Effector CD4-positive, alpha-beta T cell (primary cell): Measurements from ENCODE around the gene ATP2B2.

Experiments used
- DNase-seq: peaks from one replicate; pipeline ENCODE4 v3.0.0-alpha.2; 2020

Gene ATP2B2

DNA sequence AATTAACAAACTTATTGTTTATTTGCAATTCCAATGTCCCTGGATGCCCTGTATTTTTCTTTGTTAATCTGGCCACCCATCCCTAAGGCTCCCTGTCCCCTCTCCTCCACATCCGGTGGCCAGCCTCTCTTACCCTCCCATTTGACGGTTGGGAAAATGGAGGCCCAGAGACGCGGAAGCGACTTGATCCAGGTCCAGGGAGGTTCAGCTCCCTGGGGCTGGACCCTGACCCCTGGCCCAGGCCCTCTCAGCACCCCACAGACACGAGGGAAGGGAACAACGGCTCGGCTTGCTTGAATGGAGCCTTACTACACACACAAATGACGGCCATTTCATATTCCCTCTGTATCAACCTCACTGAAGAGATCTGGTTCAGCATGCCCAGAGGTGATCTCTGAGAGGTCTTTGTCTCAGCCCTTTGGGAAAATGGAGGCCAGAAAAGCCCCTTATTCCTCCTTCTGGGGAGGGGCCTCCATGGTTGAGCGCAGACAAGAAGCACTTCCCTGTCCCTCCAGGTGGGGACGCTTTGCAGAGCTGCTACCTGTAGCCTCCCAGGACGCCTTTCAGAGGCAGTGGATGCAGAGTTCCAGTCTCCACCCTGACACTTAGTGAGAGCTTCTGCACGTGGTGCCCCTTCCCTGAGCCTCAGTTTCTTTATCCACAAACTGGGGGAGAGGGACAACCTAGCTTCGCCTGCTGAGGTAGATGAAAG lies 82.1 kb downstream of the ATP2B2 start:
- DNase-seq = no peak

GRCh38 chr3:10421996-10422395 lies 83.4 kb downstream of the ATP2B2 start:
- no peak for DNase-seq

GRCh38 chr3:10420745-10421475 lies 84.5 kb downstream of the ATP2B2 start:
- DNase-seq = no peak

- peak; percentile 3 for DNase-seq
These were observed 85.7 kb downstream of the ATP2B2 start for GRCh38 chr3:10419637-10420232.

DNA sequence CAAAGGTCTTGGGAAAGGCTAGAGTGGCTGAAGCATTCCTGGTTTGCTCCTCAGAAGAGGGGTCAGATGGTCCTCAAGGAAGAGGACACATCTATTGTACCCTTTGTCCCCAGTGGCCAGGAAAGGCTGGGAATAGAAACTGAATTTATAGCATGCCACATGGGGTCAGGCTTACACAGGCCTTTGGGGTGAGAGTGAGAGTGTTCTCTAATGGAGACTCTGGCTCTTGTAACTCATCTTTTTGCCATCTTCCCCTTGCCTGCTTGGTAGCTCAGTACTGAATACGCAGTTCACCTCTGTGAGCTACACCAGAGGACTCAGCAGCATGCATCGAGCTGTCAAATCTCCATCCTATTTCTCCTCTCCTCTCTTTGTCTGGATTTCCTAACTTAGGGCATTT lies 87.5 kb downstream of the ATP2B2 start:
- DNase-seq = no peak

DNA sequence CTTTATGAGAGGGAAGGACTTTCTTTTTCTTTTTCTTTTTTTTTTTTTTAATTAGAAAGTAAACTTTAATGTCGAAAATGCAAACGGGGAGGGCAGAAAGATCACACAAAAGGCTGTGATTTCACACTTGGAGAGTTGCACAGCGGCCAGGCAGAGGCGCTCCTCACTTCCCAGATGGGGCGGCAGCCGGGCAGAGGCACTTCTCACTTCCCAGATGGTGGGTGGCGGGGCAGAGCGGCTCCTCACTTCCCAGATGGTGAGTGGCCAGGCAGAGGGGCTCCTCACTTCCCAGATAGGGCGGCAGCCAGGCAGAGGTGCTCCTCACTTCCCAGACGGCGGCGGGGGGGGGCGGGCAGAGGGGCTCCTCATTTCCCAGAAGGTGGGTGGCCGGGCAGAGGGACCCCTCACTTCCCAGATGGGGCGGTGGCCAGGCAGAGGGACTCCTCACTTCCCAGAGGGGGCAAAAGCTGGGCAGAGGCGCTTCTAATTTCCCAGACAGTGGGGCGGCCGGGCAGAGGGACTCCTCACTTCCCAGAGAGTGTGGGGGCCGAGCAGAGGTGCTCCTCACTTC lies 88.6 kb downstream of the ATP2B2 start:
- DNase-seq = no peak

DNA sequence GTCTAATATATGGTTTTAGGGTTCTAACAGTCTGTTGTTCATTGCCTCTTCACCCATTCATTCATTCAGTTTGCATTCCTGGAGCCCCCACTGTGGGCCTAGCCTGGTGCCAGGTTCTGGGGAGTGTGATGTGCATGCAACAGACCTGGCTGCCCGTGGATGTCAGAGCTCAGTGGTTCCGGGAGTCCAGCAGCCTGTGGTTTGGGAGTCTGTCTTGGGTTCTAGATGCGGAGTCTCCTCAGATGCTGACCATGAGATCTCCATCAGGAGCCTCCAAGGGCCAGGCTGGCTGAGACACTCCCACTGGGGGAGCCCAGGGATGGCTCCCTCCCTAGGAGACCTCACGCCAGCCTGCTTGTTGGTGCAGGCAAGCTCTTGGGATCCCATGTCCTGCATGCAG lies 92.3 kb downstream of the ATP2B2 start:
- no peak for DNase-seq

DNA sequence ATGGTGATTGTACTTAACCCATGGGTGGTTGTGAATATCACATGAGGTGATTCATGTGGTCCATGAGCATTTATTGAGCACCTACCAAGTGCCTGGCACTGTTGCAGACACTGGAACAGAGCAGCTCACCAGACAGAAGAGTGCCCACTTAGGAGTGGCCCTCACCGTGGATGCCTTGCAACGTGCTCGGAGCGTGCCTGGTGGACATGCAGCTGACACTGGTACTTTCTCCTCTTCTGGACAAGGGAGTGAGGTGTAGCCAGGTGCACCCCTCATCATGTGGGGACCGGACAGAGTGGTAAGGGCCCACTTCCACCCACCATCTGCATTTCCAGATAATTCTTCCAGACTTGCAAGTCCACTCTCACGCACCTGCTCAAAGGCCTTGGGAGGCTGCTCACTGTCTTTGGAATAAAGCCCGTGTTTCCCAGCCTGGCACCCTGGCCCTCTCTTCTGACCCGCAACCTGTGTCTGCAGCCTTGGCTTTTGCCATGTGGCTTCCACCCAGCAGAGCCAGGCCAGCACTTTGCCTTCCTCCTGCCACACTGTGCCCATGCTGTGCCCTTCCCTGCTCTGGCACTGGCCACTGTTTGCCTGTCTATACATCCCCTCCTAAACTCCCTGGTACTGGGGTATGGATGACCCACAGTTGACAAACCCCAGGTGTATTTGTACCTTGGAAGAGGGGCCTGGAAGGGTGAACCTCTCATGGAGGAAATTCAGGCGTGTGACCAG lies 93.6 kb downstream of the ATP2B2 start:
- no peak for DNase-seq

GRCh38 chr3:10410383-10411002 lies 94.9 kb downstream of the ATP2B2 start:
- DNase-seq = no peak

GRCh38 chr3:10408680-10409079 lies 96.7 kb downstream of the ATP2B2 start:
- DNase-seq = no peak

DNA sequence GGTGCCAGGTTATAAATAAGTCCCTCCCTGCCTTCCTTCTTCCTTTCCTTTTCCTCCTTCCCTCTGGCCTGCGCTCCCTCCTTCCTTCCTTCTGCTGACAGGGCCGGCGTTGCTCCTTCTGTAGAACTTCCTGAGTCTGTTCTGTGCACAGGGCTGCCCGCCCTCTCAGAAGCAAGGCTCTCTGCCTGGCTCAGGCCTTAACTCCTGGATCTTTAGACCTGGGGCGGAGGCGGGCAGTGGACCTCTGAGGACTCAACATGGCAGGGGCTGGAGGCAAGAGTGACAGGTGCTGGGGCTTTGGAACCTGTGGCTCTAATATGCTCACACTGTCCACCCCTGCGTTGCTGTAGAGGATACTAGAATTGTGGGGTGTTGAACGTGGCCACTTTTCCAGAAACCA lies 98.0 kb downstream of the ATP2B2 start:
- no peak for DNase-seq

DNA sequence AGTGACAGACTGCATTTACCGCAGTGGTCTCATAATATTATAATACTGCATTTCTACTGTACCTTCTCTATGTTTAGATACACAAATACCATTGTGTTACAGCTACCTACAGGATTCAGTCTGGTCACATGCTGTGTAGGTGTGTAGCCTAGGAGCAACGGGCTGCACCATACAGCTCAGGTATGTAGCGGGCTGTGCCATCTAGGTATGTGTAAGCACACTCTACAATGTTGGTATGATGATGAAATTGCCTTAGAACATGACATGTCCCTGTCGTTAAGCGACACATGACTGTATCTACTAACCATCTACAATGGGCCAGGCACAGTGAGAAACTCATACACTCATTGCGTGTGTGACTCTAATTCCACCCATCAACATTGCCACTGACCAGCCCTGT lies 99.0 kb downstream of the ATP2B2 start:
- DNase-seq = no peak

DNA sequence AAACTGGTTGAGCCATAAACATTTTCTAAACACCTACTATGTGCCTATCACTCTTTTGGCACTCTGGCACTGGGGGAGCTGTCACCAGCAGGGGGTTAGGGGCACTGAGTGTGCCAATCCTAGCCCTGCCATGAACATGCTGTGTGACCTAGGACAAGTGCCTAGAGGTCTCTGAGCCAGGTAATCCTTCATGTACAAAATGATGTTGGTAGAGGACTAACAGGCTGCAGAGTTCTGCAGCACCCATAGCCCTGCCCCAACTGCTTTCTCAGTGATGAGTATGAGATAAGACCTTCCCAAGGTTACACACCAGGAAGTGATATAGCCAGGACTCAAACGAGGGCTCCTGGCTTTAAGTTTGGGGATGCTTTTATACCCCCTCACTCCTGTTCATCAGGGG lies 99.6 kb downstream of the ATP2B2 start:
- no peak for DNase-seq

GRCh38 chr3:10404876-10405275 lies 100.5 kb downstream of the ATP2B2 start:
- DNase-seq = no peak

DNA sequence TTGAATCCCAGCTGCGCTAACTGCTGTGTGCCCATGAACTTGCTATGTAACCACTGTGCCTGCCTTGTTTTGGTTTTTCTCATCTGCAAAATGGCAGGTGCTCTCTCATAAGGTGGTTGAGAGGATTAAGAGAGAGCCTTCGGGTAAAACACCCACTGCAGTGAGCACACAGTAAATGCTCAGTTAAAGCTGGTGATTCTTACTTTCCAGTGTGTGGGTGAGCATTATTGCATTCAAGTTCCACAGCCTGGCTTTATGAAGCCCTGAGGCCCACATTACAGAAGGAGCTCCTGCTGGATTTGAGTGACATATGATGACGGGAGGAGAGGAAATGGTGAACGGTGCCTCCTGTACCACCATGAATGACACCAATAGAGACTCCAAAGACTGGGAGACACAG lies 101.0 kb downstream of the ATP2B2 start:
- DNase-seq = no peak

GRCh38 chr3:10401990-10402761 lies 103.2 kb downstream of the ATP2B2 start:
- DNase-seq = no peak

DNA sequence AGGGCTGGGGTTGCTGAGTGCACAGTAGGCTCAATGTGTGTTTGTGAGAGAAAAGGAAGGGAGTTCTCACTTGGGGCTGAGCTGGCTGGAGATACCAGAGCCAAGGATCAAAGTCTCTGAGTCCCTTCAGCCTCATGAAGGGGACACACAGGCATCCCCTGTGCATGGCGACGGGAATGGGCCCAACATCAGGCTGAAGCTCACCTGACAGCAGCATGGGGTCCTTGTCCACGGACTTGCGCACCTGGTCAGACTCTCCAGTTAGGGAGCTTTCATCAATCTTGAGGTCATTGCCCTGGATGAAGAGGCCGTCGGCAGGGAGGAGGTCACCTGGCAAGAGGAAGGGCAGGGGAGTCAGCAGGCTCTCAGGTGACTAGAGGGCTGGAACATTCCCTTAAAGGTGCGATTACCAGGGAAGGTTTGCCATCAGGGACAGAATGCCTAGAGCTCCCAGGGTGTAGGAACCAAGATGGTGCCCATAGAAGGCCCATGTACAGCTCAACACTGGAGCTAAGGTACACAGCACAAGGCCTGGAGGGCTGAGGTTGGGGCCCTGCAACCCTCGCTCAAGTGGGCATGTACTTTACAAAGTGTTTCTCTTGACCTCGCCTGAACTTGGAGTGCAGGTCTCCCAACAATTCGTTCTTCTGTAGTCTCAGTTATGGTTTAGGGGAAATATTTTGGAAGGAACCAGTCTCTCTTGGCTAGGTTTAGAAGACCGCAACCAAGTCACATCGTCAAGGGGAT lies 104.5 kb downstream of the ATP2B2 start:
- no peak for DNase-seq

GRCh38 chr3:10400050-10400748 lies 105.2 kb downstream of the ATP2B2 start:
- no peak for DNase-seq

GRCh38 chr3:10399634-10400033 lies 105.8 kb downstream of the ATP2B2 start:
- no peak for DNase-seq

- DNase-seq = no peak
These were observed 107.0 kb downstream of the ATP2B2 start for GRCh38 chr3:10398341-10398740.
